Measurements from ENCODE around the gene HP. TPM values are rescaled to one million over a fixed set of nuclear protein-coding genes. Genes with fewer than 3 reads are reported as not detected.
"Not testable (repeated sequence)": the region's sequence is repeated elsewhere in the genome, so short reads cannot be mapped to it uniquely, and the experiment has no call there.

HP gene
- total RNA-seq, 1 donor from 2014 or later = 11.5 TPM

DNA sequence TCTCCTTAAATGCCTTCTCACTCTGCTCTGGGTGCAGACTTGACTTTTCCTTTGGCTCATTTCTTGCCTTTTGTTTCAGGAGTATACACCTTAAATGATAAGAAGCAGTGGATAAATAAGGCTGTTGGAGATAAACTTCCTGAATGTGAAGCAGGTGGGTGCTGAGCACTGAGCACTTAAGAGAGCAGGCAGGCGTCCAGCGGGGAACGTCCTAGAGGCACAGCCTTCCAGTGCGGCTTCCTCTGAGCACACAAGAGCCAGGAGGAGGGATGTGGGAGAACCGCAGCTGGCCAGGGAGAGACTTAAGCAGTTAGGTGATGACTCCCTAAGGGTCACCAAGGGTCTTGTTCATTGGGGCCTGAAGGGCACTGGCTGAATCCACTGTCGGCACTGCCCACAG is 3.0 kb downstream of the HP start:
- not testable (repeated sequence) for H3K4me1 ChIP-seq (ENCODE audit: control insufficient read depth in 3 of 3, insufficient read depth in 3 of 3, low read length in 3 of 3); H3K36me3 ChIP-seq (ENCODE audit: control insufficient read depth in 3 of 3, insufficient read depth in 3 of 3, low read length in 3 of 3); H3K27me3 ChIP-seq (ENCODE audit: control insufficient read depth in 3 of 3, insufficient read depth in 3 of 3, low read length in 3 of 3); H3K27ac ChIP-seq (ENCODE audit: low read depth, low read length); H3K9ac ChIP-seq (ENCODE audit: low read depth in 1 of 3, low read length in 3 of 3); H3K9me3 ChIP-seq (ENCODE audit: control insufficient read depth in 3 of 3, low read length in 3 of 3); H3K4me3 ChIP-seq (ENCODE audit: low read length in 3 of 3)

GRCh38 chr16:72059060-72059459 is 4.8 kb downstream of the HP start:
- H3K9me3 ChIP-seq (ENCODE audit: control insufficient read depth in 3 of 3, low read length in 3 of 3); H3K9ac ChIP-seq (ENCODE audit: low read depth in 1 of 3, low read length in 3 of 3); H3K4me3 ChIP-seq (ENCODE audit: low read length in 3 of 3); H3K27me3 ChIP-seq (ENCODE audit: control insufficient read depth in 3 of 3, insufficient read depth in 3 of 3, low read length in 3 of 3); H3K36me3 ChIP-seq (ENCODE audit: control insufficient read depth in 3 of 3, insufficient read depth in 3 of 3, low read length in 3 of 3); H3K27ac ChIP-seq (ENCODE audit: low read depth, low read length); H3K4me1 ChIP-seq (ENCODE audit: control insufficient read depth in 3 of 3, insufficient read depth in 3 of 3, low read length in 3 of 3): not testable (repeated sequence)

DNA sequence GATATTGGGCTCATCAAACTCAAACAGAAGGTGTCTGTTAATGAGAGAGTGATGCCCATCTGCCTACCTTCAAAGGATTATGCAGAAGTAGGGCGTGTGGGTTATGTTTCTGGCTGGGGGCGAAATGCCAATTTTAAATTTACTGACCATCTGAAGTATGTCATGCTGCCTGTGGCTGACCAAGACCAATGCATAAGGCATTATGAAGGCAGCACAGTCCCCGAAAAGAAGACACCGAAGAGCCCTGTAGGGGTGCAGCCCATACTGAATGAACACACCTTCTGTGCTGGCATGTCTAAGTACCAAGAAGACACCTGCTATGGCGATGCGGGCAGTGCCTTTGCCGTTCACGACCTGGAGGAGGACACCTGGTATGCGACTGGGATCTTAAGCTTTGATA is 6.1 kb downstream of the HP start:
- H3K36me3 ChIP-seq (ENCODE audit: control insufficient read depth in 3 of 3, insufficient read depth in 3 of 3, low read length in 3 of 3) = no peaks in the 10 kb centered on the region
- H3K9me3 ChIP-seq (ENCODE audit: control insufficient read depth in 3 of 3, low read length in 3 of 3) = no peaks in the 10 kb centered on the region
- peaks cover 0 to 6% (median 5%) of the 10 kb centered on the region in 3 donors for H3K4me1 ChIP-seq (ENCODE audit: control insufficient read depth in 3 of 3, insufficient read depth in 3 of 3, low read length in 3 of 3)
- no peak overlapping the region for H3K9ac ChIP-seq (ENCODE audit: low read depth in 1 of 3, low read length in 3 of 3)
- no peaks in the 10 kb centered on the region for H3K27me3 ChIP-seq (ENCODE audit: control insufficient read depth in 3 of 3, insufficient read depth in 3 of 3, low read length in 3 of 3)
- no peak overlapping the region for H3K27ac ChIP-seq (ENCODE audit: low read depth, low read length)
- H3K4me3 ChIP-seq (ENCODE audit: low read length in 3 of 3) = no peak overlapping the region

GRCh38 chr16:72061564-72061963 is 7.3 kb downstream of the HP start:
- Histone ChIP-seq H3K9ac (ENCODE audit: low read depth in 1 of 3, low read length in 3 of 3) (no peak overlapping the region), H3K27ac (ENCODE audit: low read depth, low read length) (no peak overlapping the region), H3K9me3 (ENCODE audit: control insufficient read depth in 3 of 3, low read length in 3 of 3) (no peaks in the 10 kb centered on the region), H3K36me3 (ENCODE audit: control insufficient read depth in 3 of 3, insufficient read depth in 3 of 3, low read length in 3 of 3) (no peaks in the 10 kb centered on the region), H3K4me1 (ENCODE audit: control insufficient read depth in 3 of 3, insufficient read depth in 3 of 3, low read length in 3 of 3) (peaks cover 0 to 6% (median 5%) of the 10 kb centered on the region in 3 donors), H3K27me3 (ENCODE audit: control insufficient read depth in 3 of 3, insufficient read depth in 3 of 3, low read length in 3 of 3) (no peaks in the 10 kb centered on the region), H3K4me3 (ENCODE audit: low read length in 3 of 3) (no peak overlapping the region)

- H3K36me3 ChIP-seq (ENCODE audit: control insufficient read depth in 3 of 3, insufficient read depth in 3 of 3, low read length in 3 of 3) = no peaks in the 10 kb centered on the region
- no peak overlapping the region for H3K9ac ChIP-seq (ENCODE audit: low read depth in 1 of 3, low read length in 3 of 3)
- H3K27me3 ChIP-seq (ENCODE audit: control insufficient read depth in 3 of 3, insufficient read depth in 3 of 3, low read length in 3 of 3) = no peaks in the 10 kb centered on the region
- peaks cover 0 to 6% (median 5%) of the 10 kb centered on the region in 3 donors for H3K4me1 ChIP-seq (ENCODE audit: control insufficient read depth in 3 of 3, insufficient read depth in 3 of 3, low read length in 3 of 3)
- H3K4me3 ChIP-seq (ENCODE audit: low read length in 3 of 3) = no peak overlapping the region
- no peaks in the 10 kb centered on the region for H3K9me3 ChIP-seq (ENCODE audit: control insufficient read depth in 3 of 3, low read length in 3 of 3)
- no peak overlapping the region for H3K27ac ChIP-seq (ENCODE audit: low read depth, low read length)
Observed at GRCh38 chr16:72064361-72064894, 10.1 kb downstream of the HP start.

GRCh38 chr16:72066747-72067146 is 12.4 kb downstream of the HP start:
- H3K36me3 ChIP-seq (ENCODE audit: control insufficient read depth in 3 of 3, insufficient read depth in 3 of 3, low read length in 3 of 3) = no peaks in the 10 kb centered on the region
- H3K4me3 ChIP-seq (ENCODE audit: low read length in 3 of 3) = no peak overlapping the region
- no peaks in the 10 kb centered on the region for H3K27me3 ChIP-seq (ENCODE audit: control insufficient read depth in 3 of 3, insufficient read depth in 3 of 3, low read length in 3 of 3)
- no peaks in the 10 kb centered on the region for H3K9me3 ChIP-seq (ENCODE audit: control insufficient read depth in 3 of 3, low read length in 3 of 3)
- H3K9ac ChIP-seq (ENCODE audit: low read depth in 1 of 3, low read length in 3 of 3) = no peak overlapping the region
- H3K27ac ChIP-seq (ENCODE audit: low read depth, low read length) = no peak overlapping the region
- no peaks in the 10 kb centered on the region for H3K4me1 ChIP-seq (ENCODE audit: control insufficient read depth in 3 of 3, insufficient read depth in 3 of 3, low read length in 3 of 3)

DNA sequence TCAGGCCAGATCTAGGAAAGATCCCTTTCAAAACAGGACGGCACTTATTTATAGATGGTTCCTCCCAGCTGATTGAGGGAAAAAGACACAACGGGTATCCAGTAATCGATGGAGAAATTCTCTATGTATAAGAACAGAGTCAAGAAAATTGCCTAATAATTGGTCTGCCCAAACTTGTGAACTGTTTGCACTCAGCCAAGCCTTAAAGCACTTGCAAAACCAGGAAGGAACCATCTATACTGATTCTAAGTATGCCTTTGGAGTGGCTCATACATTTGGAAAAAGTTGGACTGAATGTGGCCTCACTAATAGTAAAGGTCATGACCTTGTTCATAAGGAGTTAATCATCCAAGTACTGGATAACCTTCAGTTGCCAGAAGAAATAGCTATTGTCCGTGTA is 14.6 kb downstream of the HP start:
- Histone ChIP-seq H3K9me3 (ENCODE audit: control insufficient read depth in 3 of 3, low read length in 3 of 3) (no peaks in the 10 kb centered on the region), H3K27me3 (ENCODE audit: control insufficient read depth in 3 of 3, insufficient read depth in 3 of 3, low read length in 3 of 3) (no peaks in the 10 kb centered on the region), H3K27ac (ENCODE audit: low read depth, low read length) (no peak overlapping the region), H3K4me3 (ENCODE audit: low read length in 3 of 3) (no peak overlapping the region), H3K36me3 (ENCODE audit: control insufficient read depth in 3 of 3, insufficient read depth in 3 of 3, low read length in 3 of 3) (no peaks in the 10 kb centered on the region), H3K9ac (ENCODE audit: low read depth in 1 of 3, low read length in 3 of 3) (no peak overlapping the region), H3K4me1 (ENCODE audit: control insufficient read depth in 3 of 3, insufficient read depth in 3 of 3, low read length in 3 of 3) (peaks cover 9 to 13% (median 11%) of the 10 kb centered on the region in 3 donors)

- Histone ChIP-seq H3K4me1 (ENCODE audit: control insufficient read depth in 3 of 3, insufficient read depth in 3 of 3, low read length in 3 of 3) (peaks cover 12 to 18% (median 15%) of the 10 kb centered on the region in 3 donors), H3K9me3 (ENCODE audit: control insufficient read depth in 3 of 3, low read length in 3 of 3) (no peaks in the 10 kb centered on the region), H3K27me3 (ENCODE audit: control insufficient read depth in 3 of 3, insufficient read depth in 3 of 3, low read length in 3 of 3) (no peaks in the 10 kb centered on the region), H3K27ac (ENCODE audit: low read depth, low read length) (no peak overlapping the region), H3K36me3 (ENCODE audit: control insufficient read depth in 3 of 3, insufficient read depth in 3 of 3, low read length in 3 of 3) (no peaks in the 10 kb centered on the region), H3K4me3 (ENCODE audit: low read length in 3 of 3) (no peak overlapping the region), H3K9ac (ENCODE audit: low read depth in 1 of 3, low read length in 3 of 3) (no peak overlapping the region)
Observed at GRCh38 chr16:72072514-72073342, 18.4 kb downstream of the HP start.

GRCh38 chr16:72073560-72074230 is 19.4 kb downstream of the HP start:
- H3K27ac ChIP-seq (ENCODE audit: low read depth, low read length) = no peak overlapping the region
- H3K4me1 ChIP-seq (ENCODE audit: control insufficient read depth in 3 of 3, insufficient read depth in 3 of 3, low read length in 3 of 3) = peaks cover 12 to 18% (median 15%) of the 10 kb centered on the region in 3 donors
- H3K9ac ChIP-seq (ENCODE audit: low read depth in 1 of 3, low read length in 3 of 3) = no peak overlapping the region
- no peaks in the 10 kb centered on the region for H3K36me3 ChIP-seq (ENCODE audit: control insufficient read depth in 3 of 3, insufficient read depth in 3 of 3, low read length in 3 of 3)
- no peaks in the 10 kb centered on the region for H3K27me3 ChIP-seq (ENCODE audit: control insufficient read depth in 3 of 3, insufficient read depth in 3 of 3, low read length in 3 of 3)
- peak overlapping the region in 1 of 3 donors; percentile 4 for H3K4me3 ChIP-seq (ENCODE audit: low read length in 3 of 3)
- H3K9me3 ChIP-seq (ENCODE audit: control insufficient read depth in 3 of 3, low read length in 3 of 3) = no peaks in the 10 kb centered on the region

- H3K9me3 ChIP-seq (ENCODE audit: control insufficient read depth in 3 of 3, low read length in 3 of 3); H3K27me3 ChIP-seq (ENCODE audit: control insufficient read depth in 3 of 3, insufficient read depth in 3 of 3, low read length in 3 of 3); H3K4me3 ChIP-seq (ENCODE audit: low read length in 3 of 3); H3K36me3 ChIP-seq (ENCODE audit: control insufficient read depth in 3 of 3, insufficient read depth in 3 of 3, low read length in 3 of 3); H3K9ac ChIP-seq (ENCODE audit: low read depth in 1 of 3, low read length in 3 of 3); H3K27ac ChIP-seq (ENCODE audit: low read depth, low read length): not testable (repeated sequence)
- H3K4me1 ChIP-seq (ENCODE audit: control insufficient read depth in 3 of 3, insufficient read depth in 3 of 3, low read length in 3 of 3) = peaks cover 12 to 18% (median 15%) of the 10 kb centered on the region in 3 donors
Observed at GRCh38 chr16:72075067-72075466, 20.8 kb downstream of the HP start.

Data from skeletal muscle tissue (tissue), 4 donors.